ENCODE data around the gene FLT4. TPM values are rescaled to one million over a fixed set of nuclear protein-coding genes. Genes with fewer than 3 reads are reported as not detected.

FLT4 gene
- total RNA-seq, 1 donor from 2014 or later: 6.1 TPM

DNA sequence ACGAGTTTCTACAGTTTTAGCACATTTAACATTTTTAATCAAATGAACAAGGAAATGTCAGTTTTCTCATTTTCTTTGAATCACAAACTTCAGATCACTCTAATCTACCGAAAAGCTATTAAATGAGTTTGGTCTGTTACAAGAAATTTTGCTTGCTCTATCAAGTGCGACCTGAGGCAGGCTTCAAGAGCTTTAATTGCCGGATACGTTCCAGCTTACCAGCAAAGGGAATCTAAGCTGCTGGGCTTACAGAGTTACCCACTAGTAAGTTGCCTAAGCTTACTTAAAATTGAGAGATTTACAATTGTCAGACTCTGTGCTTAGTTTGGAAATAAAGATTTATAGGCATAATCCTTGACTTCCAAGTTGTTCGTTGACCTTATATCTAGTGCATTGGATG lies 68.7 kb downstream of the FLT4 start:
- no peak for DNase-seq
- Histone ChIP-seq H3K9me3 (replicated peaks) (peaks cover 17% of the 10 kb centered on the region), H3K36me3 (peaks cover 17% of the 10 kb centered on the region), H3K4me3 (no peak overlapping the region), H3K4me1 (no peaks in the 10 kb centered on the region), H3K27me3 (ENCODE audit: low read depth) (peaks cover under 1% of the 10 kb centered on the region), H3K27ac (replicated peaks) (no peak overlapping the region)
- intact Hi-C loops (cut with micrococcal nuclease): no loop called here
- TF ChIP-seq, protein P1, sequence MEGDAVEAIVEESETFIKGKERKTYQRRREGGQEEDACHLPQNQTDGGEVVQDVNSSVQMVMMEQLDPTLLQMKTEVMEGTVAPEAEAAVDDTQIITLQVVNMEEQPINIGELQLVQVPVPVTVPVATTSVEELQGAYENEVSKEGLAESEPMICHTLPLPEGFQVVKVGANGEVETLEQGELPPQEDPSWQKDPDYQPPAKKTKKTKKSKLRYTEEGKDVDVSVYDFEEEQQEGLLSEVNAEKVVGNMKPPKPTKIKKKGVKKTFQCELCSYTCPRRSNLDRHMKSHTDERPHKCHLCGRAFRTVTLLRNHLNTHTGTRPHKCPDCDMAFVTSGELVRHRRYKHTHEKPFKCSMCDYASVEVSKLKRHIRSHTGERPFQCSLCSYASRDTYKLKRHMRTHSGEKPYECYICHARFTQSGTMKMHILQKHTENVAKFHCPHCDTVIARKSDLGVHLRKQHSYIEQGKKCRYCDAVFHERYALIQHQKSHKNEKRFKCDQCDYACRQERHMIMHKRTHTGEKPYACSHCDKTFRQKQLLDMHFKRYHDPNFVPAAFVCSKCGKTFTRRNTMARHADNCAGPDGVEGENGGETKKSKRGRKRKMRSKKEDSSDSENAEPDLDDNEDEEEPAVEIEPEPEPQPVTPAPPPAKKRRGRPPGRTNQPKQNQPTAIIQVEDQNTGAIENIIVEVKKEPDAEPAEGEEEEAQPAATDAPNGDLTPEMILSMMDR (IDR thresholded peaks at IDR 0.05; ENCODE audit: borderline replicate concordance): no peak

DNA sequence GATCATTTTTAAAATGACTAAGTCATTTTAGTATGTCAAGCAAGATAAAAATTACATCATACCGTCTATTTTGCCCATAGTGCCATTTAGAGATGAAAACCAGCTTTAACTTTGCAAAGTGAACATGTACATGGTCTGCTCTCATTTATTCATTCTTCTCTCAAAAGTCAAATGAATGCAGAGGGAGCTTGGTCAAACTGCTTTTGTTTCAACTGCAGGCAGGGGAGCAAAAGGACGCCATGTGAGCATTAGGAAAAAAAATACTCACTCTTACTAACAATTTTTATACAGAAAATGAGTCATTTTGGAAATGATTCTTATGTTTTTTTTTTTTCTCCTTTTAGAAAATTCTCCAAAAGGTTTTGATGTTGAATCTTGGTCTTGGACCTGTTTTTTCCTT lies 73.8 kb downstream of the FLT4 start:
- Histone ChIP-seq H3K36me3 (peaks cover 57% of the 10 kb centered on the region), H3K4me1 (no peaks in the 10 kb centered on the region), H3K27me3 (ENCODE audit: low read depth) (no peaks in the 10 kb centered on the region), H3K4me3 (no peak overlapping the region), H3K9me3 (replicated peaks) (no peaks in the 10 kb centered on the region), H3K27ac (replicated peaks) (no peak overlapping the region)
- intact Hi-C loops (cut with micrococcal nuclease): no loop called here
- TF ChIP-seq, protein P1 (IDR thresholded peaks at IDR 0.05; ENCODE audit: borderline replicate concordance): no peak
- no peak for DNase-seq

DNA sequence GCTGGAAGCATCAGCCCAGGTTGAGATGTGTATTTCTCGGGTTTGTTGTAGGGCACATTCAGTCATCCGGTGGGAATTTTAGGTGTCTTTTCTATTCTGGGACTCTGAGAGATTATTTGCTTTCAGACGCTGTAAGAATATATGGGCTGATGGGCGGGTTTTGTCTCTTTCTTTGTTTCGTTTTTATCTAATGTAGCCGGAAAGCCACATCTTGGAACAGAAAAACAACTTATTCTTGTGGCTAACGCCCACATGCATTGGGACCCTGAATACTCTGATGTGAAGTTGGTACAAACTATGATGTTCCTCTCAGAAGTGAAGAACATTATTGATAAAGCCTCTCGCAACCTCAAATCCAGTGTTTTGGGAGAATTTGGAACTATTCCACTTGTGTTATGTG lies 80.5 kb downstream of the FLT4 start:
- intact Hi-C loops (cut with micrococcal nuclease): no loop called here

DNA sequence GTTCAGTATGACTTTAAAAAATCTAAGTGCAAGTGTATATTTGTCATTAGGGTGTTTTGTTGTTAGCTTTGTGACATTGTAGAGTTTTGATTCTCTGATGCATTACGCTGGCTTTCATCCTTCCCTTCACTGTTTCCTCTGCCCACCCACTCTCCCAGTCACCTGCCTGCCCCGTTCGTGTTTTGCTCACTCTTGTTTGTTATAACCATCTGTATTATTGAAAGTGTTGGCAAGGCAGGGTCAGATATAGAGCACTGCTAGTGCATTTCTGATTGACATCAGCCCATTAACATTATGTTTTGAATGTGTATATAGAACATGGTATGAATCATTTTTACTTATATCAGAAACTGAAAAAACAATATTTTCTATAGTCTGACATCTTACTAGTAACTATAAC lies 85.4 kb downstream of the FLT4 start:
- Histone ChIP-seq H3K9me3 (replicated peaks) (no peaks in the 10 kb centered on the region), H3K36me3 (peaks cover 42% of the 10 kb centered on the region), H3K4me3 (no peak overlapping the region), H3K27me3 (ENCODE audit: low read depth) (no peaks in the 10 kb centered on the region), H3K4me1 (no peaks in the 10 kb centered on the region), H3K27ac (replicated peaks) (no peak overlapping the region)
- DNase-seq: no peak
- intact Hi-C loops (cut with micrococcal nuclease): no loop called here
- TF ChIP-seq, protein P1 (IDR thresholded peaks at IDR 0.05; ENCODE audit: borderline replicate concordance): no peak

More for the DNA sequence above, 80.5 kb downstream of the FLT4 start:
- Histone ChIP-seq H3K4me1 (no peaks in the 10 kb centered on the region), H3K36me3 (peaks cover 78% of the 10 kb centered on the region), H3K27me3 (ENCODE audit: low read depth) (no peaks in the 10 kb centered on the region), H3K9me3 (replicated peaks) (no peaks in the 10 kb centered on the region), H3K4me3 (no peak overlapping the region), H3K27ac (replicated peaks) (no peak overlapping the region)
- DNase-seq: no peak
- TF ChIP-seq, protein P1 (IDR thresholded peaks at IDR 0.05; ENCODE audit: borderline replicate concordance): no peak

DNA sequence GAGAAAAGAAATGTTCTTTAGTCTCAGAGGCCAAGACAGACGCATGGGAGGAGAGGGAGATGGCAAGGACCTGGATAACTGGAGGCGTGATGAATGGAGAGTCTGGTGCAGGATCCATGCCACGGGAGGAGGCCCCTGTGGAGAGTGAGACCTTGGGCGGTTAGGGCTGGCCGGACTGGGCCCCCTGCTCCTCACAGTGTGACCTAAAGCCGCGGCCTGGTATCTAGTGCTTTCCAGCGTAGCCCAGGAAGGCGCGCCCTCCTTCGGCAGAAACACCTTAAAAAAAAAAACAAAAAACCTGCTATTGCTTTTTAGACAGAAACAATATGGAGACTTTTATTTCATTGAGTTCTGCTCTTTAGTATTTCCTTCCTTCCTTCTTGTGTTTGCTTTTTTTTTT lies 91.2 kb downstream of the FLT4 start:
- Histone ChIP-seq H3K27me3 (ENCODE audit: low read depth) (no peaks in the 10 kb centered on the region), H3K4me3 (no peak overlapping the region), H3K27ac (replicated peaks) (no peak overlapping the region), H3K9me3 (replicated peaks) (no peaks in the 10 kb centered on the region), H3K4me1 (no peaks in the 10 kb centered on the region), H3K36me3 (peaks cover 19% of the 10 kb centered on the region)
- no peak for DNase-seq
- TF ChIP-seq, protein P1 (IDR thresholded peaks at IDR 0.05; ENCODE audit: borderline replicate concordance): no peak
- intact Hi-C loops (cut with micrococcal nuclease): no loop called here
